HUES48 (cell line): ENCODE results near the gene CDK6.

ENCODE experiments used
- H3K27ac ChIP-seq: one replicate; pipeline ENCODE4 v1.7.0; 2013; ENCODE audit warnings: low read depth, low read length, inconsistent platforms
- H3K27me3 ChIP-seq: 2 replicates; pipeline ENCODE4 v1.6.1; 2013; ENCODE audit warnings: mild to moderate bottlenecking, low read length; ENCODE audit not compliant: control insufficient read depth, insufficient read depth
- H3K36me3 ChIP-seq: 2 replicates; pipeline ENCODE4 v1.6.1; 2013; ENCODE audit warnings: low read length; ENCODE audit not compliant: control insufficient read depth, insufficient read depth
- H3K4me1 ChIP-seq: 2 replicates; pipeline ENCODE4 v1.6.1; 2013; ENCODE audit warnings: mild to moderate bottlenecking, low read length; ENCODE audit not compliant: control insufficient read depth, insufficient read depth
- H3K4me3 ChIP-seq: 2 replicates; pipeline ENCODE4 v1.5.1; 2013; ENCODE audit warnings: mild to moderate bottlenecking, low read depth, low read length
- H3K9ac ChIP-seq: 2 replicates; pipeline ENCODE4 v1.6.1; 2013; ENCODE audit warnings: mild to moderate bottlenecking, low read depth, low read length, moderate library complexity
- H3K9me3 ChIP-seq: 2 replicates; pipeline ENCODE4 v1.6.1; 2013; ENCODE audit warnings: low read length; ENCODE audit not compliant: control insufficient read depth, insufficient read depth

CDK6 gene

DNA sequence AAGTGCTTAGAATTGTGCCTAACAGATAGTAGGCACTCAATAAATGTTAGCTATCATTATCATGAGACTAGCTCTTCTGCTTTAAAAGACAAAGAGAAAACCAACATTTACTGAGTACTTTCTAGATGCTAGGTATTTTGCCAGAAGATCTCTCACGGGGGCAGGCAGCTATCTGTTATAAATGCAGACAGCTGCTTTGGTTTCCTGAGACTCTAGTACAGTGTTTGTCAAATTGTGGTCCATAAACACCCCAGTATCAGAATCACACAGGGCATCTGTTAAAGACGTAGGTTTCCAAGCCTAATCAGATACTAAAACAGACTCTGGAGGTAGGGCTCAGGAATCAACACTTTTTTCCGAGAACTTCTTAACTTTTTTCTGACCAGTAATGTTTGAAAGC, 260.1 kb downstream of the CDK6 start:
- Histone ChIP-seq H3K27me3 (no peaks in the 10 kb centered on the region), H3K9me3 (no peaks in the 10 kb centered on the region), H3K36me3 (peaks cover 96% of the 10 kb centered on the region), H3K4me3 (no peak overlapping the region), H3K4me1 (no peaks in the 10 kb centered on the region), H3K9ac (no peak overlapping the region), H3K27ac (no peak overlapping the region)

DNA sequence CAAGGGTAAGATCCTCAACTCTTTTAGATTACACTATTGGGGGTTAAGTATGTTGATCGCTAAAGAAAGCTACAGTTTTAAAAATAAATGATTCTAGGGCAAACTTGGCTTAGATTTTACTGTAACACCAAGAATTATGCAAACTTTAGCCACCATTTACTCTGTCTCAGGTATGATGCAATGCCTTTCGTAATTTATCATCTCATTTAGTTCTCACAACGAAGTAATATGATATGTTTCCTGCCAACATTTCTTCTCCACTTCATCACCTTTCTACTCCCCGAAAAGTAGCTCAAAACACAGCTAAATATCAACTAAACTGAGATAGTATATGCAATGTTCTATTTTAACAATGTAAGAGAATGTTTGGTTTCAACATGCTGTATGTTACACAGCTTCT, 267.2 kb downstream of the CDK6 start:
- H3K4me1 ChIP-seq = no peaks in the 10 kb centered on the region
- H3K9ac ChIP-seq = no peak overlapping the region
- H3K36me3 ChIP-seq = peaks cover 91% of the 10 kb centered on the region
- no peaks in the 10 kb centered on the region for H3K27me3 ChIP-seq
- H3K4me3 ChIP-seq = no peak overlapping the region
- H3K9me3 ChIP-seq = no peaks in the 10 kb centered on the region
- no peak overlapping the region for H3K27ac ChIP-seq

DNA sequence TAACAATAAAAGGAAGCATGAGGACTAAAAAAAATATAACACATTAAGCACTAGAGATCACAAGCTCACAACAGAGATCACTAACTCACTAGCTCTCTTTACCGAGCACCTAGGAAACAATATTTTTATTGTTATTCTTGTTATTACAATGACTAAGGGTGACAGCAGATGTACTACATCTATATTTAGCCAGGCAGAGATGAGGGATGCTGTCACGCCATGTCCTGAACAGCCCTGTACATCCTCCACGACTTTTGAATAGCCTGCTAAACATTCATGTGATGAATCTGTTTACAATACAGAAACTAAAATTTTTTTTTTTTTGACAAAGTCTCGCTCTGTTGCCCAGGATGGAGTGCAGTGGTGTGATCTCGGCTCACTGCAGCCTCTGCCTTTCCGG, 268.9 kb downstream of the CDK6 start:
- no peaks in the 10 kb centered on the region for H3K4me1 ChIP-seq
- H3K27ac ChIP-seq = no peak overlapping the region
- no peaks in the 10 kb centered on the region for H3K27me3 ChIP-seq
- peaks cover 91% of the 10 kb centered on the region for H3K36me3 ChIP-seq
- no peak overlapping the region for H3K9ac ChIP-seq
- H3K9me3 ChIP-seq = no peaks in the 10 kb centered on the region
- no peak overlapping the region for H3K4me3 ChIP-seq

DNA sequence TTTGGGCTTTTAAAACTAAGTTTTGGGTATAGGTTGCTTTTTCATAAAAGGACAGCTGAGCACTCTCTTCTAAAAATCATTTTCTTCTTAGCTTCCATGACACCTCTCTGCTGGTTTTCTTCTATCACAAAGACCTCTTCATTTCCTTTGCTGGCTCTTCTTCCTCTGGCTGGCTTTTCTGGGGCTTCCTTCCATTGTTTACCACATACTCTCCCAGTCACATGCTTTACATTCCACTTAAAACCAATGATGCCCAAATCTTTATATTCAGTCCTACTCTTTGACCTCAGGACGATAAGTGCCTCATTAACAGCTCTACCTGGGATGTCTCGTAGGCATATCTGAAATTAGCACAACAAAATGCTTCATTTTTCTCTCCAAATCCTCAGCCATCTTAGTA, 273.0 kb downstream of the CDK6 start:
- Histone ChIP-seq H3K36me3 (peaks cover 72% of the 10 kb centered on the region), H3K4me1 (no peaks in the 10 kb centered on the region), H3K4me3 (no peak overlapping the region), H3K9ac (no peak overlapping the region), H3K9me3 (no peaks in the 10 kb centered on the region), H3K27ac (no peak overlapping the region), H3K27me3 (no peaks in the 10 kb centered on the region)

DNA sequence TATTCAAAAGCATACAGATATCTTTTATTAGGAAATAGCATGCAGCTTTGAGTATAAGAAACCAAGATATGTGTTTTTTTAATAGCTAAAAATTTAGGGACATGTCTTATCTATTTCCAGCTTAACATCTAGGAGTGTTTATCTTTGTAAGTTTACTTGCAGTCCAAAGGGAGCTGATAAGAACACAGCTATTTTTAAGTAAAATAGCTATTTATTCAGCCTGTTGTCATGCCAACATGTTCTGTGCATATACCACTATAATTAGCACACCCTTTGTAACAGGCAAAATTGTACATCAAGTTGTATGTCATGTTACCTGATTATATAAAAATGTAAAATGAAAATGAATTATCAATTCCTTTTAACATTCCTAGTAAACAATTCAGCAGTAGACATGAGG, 275.8 kb downstream of the CDK6 start:
- Histone ChIP-seq H3K9me3 (no peaks in the 10 kb centered on the region), H3K36me3 (peaks cover 45% of the 10 kb centered on the region), H3K4me1 (no peaks in the 10 kb centered on the region), H3K9ac (no peak overlapping the region), H3K4me3 (no peak overlapping the region), H3K27ac (no peak overlapping the region), H3K27me3 (no peaks in the 10 kb centered on the region)

DNA sequence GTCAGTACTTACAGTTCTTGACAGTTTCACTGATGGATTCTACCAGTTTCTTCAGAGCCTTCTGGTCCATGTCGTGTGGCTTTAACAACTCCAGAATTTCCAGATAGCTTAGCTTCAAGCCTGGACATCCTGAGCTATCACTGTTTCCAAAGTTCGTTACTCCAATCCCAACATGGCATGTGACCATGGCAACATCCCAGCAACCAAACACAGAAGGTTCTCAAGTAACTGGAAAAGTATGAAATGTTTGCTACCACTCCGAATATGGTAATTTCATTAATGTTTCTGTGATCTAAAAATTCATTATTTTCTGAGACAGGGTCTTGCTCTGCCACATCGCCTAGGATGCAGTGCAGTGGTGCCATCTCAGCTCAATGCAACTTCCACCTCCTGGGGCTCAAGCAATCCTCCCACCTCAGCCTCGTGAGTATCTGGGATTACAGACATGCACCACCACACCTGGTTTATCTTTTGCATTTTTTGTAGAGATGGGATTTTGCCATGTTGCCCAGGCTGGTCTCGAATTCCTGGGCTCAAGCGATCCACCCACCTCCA, 278.5 kb downstream of the CDK6 start:
- H3K9me3 ChIP-seq = no peaks in the 10 kb centered on the region
- H3K27ac ChIP-seq = no peak overlapping the region
- no peak overlapping the region for H3K9ac ChIP-seq
- no peaks in the 10 kb centered on the region for H3K4me1 ChIP-seq
- no peak overlapping the region for H3K4me3 ChIP-seq
- no peaks in the 10 kb centered on the region for H3K27me3 ChIP-seq
- peaks cover 24% of the 10 kb centered on the region for H3K36me3 ChIP-seq

DNA sequence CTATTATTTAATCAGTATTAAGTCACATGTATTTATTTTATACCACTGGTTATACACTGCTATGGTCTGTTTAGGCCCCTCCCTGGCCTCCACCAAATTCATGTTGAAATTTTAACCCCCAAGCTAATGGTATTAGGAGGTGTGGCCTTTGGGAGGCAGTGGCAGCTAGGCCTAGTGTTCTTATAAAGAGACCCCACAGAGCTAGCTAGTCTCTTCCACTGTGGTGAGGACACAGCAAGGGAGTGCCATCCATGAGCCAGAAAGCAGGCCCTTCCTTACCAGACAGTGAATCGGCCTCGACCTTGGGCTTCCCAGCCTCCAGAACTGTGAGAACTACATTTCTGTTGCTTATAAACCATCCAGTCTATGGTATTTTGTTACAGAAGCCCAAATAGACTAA, 279.1 kb downstream of the CDK6 start:
- Histone ChIP-seq H3K4me1 (no peaks in the 10 kb centered on the region), H3K9me3 (no peaks in the 10 kb centered on the region), H3K36me3 (peaks cover 18% of the 10 kb centered on the region), H3K4me3 (no peak overlapping the region), H3K9ac (no peak overlapping the region), H3K27me3 (no peaks in the 10 kb centered on the region), H3K27ac (no peak overlapping the region)
